B cell (primary cell): Measurements from ENCODE around the gene RAB3C. TPM values are rescaled to one million over a fixed set of nuclear protein-coding genes. Genes with fewer than 3 reads are reported as not detected.

Experiments
- ATAC-seq: fragments of 200-7000 bp; cut with Tn5 transposase; one replicate; pipeline ENCODE4 v1.10.0; 2021; ENCODE audit warnings: low read depth, mild to moderate bottlenecking, moderate number of reproducible peaks, moderate library complexity
- CTCF ChIA-PET: fragments of 350-600 bp; sonication (Branson Sonifier 250); formaldehyde crosslinking; loops from one replicate; lab custom pipeline; 2021; ENCODE audit warnings: antibody characterized with exemption, inconsistent platforms; lab: Charles Lee
- POLR2A ChIA-PET: fragments of 350-600 bp; sonication (Branson Sonifier 250); formaldehyde crosslinking; loops from one replicate; lab custom pipeline; 2021; ENCODE audit warnings: antibody characterized with exemption; lab: Charles Lee
- DNase-seq: peaks from one replicate; pipeline ENCODE4 v3.0.0; 2013
- H2AFZ ChIP-seq: 2 replicates; pipeline ENCODE4 v1.6.1; 2012; ENCODE audit warnings: mild to moderate bottlenecking, low read depth, low read length; ENCODE audit not compliant: insufficient read depth, poor library complexity, severe bottlenecking
- H3K27ac ChIP-seq, 2 donors: 1 replicate in 1 of 2; 2 replicates in 1 of 2; pipeline ENCODE4 v1.5.1; 2012 to 2013; ENCODE audit warnings: low read length in 2 of 2, mild to moderate bottlenecking in 2 of 2, moderate library complexity in 1 of 2
- H3K27me3 ChIP-seq, 4 experiments: fragments of 200-600 bp in 1 of 4; sonication (generic) in 1 of 4; replicated peaks in 1 of 4; 1 replicate in 2 of 4; 2 replicates in 2 of 4; pipeline versions ENCODE4 v1.6.1 to v1.7.0; 2013 to 2016; ENCODE audit warnings: low read length in 3 of 4, mild to moderate bottlenecking in 2 of 4, mixed read lengths in 1 of 4, moderate library complexity in 1 of 4; ENCODE audit not compliant: insufficient read depth in 4 of 4, control insufficient read depth in 3 of 4; ENCODE audit errors: control extremely low read depth in 1 of 4
- H3K36me3 ChIP-seq, 2 experiments: replicated peaks in 1 of 2; 1 replicate in 1 of 2; 2 replicates in 1 of 2; pipeline versions ENCODE4 v1.6.1 to v1.7.1; 2013; ENCODE audit warnings: low read length in 1 of 2; ENCODE audit not compliant: insufficient read depth in 2 of 2, control insufficient read depth in 1 of 2; ENCODE audit errors: control extremely low read depth in 1 of 2, extremely low read depth in 1 of 2
- H3K4me1 ChIP-seq, 2 donors: fragments of 200-600 bp in 1 of 2; sonication (generic) in 1 of 2; 1 replicate in 1 of 2; 2 replicates in 1 of 2; pipeline versions ENCODE4 v1.5.1 to v1.6.1; 2013 to 2017; ENCODE audit warnings: low read length in 2 of 2; ENCODE audit not compliant: control insufficient read depth in 2 of 2, insufficient read depth in 2 of 2
- H3K4me2 ChIP-seq: replicated peaks from 2 replicates; pipeline ENCODE3; 2012; ENCODE audit warnings: mild to moderate bottlenecking, low read depth, low read length; ENCODE audit not compliant: poor library complexity, severe bottlenecking
- H3K4me3 ChIP-seq, 5 experiments: fragments of 200-600 bp in 1 of 5; sonication (generic) in 1 of 5; 1 replicate in 3 of 5; 2 replicates in 2 of 5; pipeline versions ENCODE4 v1.5.1 to v1.7.0; 2011 to 2016; ENCODE audit warnings: low read length in 4 of 5, mild to moderate bottlenecking in 4 of 5, low read depth in 2 of 5, control low read depth in 1 of 5, moderate library complexity in 1 of 5; ENCODE audit not compliant: insufficient read depth in 1 of 5; ENCODE audit errors: control extremely low read depth in 1 of 5, extremely low read depth in 1 of 5
- H3K79me2 ChIP-seq: fragments of 200-600 bp; sonication (generic); one replicate; pipeline ENCODE4 v1.6.0; 2016; ENCODE audit warnings: low read length; ENCODE audit not compliant: control insufficient read depth, insufficient read depth
- H3K9ac ChIP-seq: fragments of 200-600 bp; sonication (generic); 2 replicates; pipeline ENCODE4 v1.6.1; 2017; ENCODE audit warnings: mild to moderate bottlenecking, low read length, moderate library complexity
- H3K9me3 ChIP-seq, 3 donors: one replicate each; pipeline versions ENCODE4 v1.6.1 to v1.7.1; 2013; ENCODE audit warnings: low read length in 2 of 3; ENCODE audit not compliant: control insufficient read depth in 2 of 3, insufficient read depth in 1 of 3; ENCODE audit errors: control extremely low read depth in 1 of 3
- H4K20me1 ChIP-seq: 2 replicates; pipeline ENCODE4 v1.6.0; 2012; ENCODE audit warnings: mild to moderate bottlenecking, low read length; ENCODE audit not compliant: insufficient read depth, control insufficient read depth, poor library complexity, severe bottlenecking
- H3K27ac Mint-ChIP-seq: one replicate; pipeline ENCODE4 v1.8.0; 2021; ENCODE audit warnings: mixed read lengths
- H3K27me3 Mint-ChIP-seq: one replicate; pipeline ENCODE4 v1.8.0; 2021; ENCODE audit warnings: mixed read lengths
- H3K4me1 Mint-ChIP-seq: one replicate; pipeline ENCODE4 v1.8.0; 2021; ENCODE audit warnings: mixed read lengths
- H3K4me3 Mint-ChIP-seq: one replicate; pipeline ENCODE4 v1.8.0; 2021; ENCODE audit warnings: mixed read lengths
- H3K9me3 Mint-ChIP-seq: one replicate; pipeline ENCODE4 v1.8.0; 2022; ENCODE audit warnings: mixed read lengths; ENCODE audit not compliant: insufficient read depth
- CTCF ChIP-seq: fragments of 200-600 bp; IDR thresholded peaks from one replicate; pipeline ENCODE4 v1.8.0; 2022; ENCODE audit warnings: antibody characterized with exemption, mild to moderate bottlenecking
- EZH2 ChIP-seq: IDR thresholded peaks from 2 replicates; pipeline ENCODE4 v1.6.1; 2012; ENCODE audit warnings: borderline replicate concordance, low read depth, mild to moderate bottlenecking, moderate library complexity, low read length; ENCODE audit not compliant: insufficient read depth, poor library complexity, severe bottlenecking
- WGBS: methylation state at CpG from one replicate; pipeline ENCODE4 v1.1.5; 2013; ENCODE audit warnings: missing lambda C conversion rate; ENCODE audit not compliant: insufficient coverage; 5-methylcytosine and 5-hydroxymethylcytosine counted together
- intact Hi-C: fragments of 100-400 bp; cut with micrococcal nuclease; formaldehyde crosslinking; loops from one replicate; pipeline ENCODE4 v1.10.0; 2022
- polyA plus RNA-seq: library from polyadenylated mRNA; depleted of rRNA; stranded (reverse); fragments of >200 nt; gene quantifications from 2 replicates; pipeline ENCODE4 v1.2.3, GENCODE V29; 2012
- total RNA-seq, 2 donors: library from RNA; stranded (reverse); fragments of 120-200 nt in 1 of 2; gene quantifications; 1 replicate in 1 of 2; 2 replicates in 1 of 2; pipeline versions ENCODE4 v1.2.3 to v1.2.4, GENCODE V29; 2013 to 2022

The RAB3C gene
- total and polyA plus RNA-seq, 2 donors (not counting 1 experiment from before 2014, with no cell fraction given): 0.20 to 0.58 TPM

DNA sequence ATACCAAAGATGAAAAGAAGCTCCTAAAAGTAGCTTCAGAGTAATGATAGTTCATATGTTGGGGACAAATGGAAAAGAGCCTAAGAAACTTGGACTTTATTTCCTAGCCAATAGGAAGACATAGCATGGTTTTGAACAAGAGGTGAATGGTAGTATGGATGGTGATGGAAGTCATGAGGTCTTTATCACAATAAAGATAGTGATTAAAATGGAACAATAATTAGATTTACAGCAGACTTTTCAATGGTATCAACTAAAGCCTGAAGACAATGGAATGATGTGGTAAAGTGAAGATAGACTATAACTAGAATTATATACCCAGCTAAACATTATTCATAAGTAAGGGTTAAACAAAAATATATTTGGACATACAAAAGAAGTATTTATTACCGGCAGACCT, 131.2 kb downstream of the RAB3C start:
- H3K4me2 ChIP-seq: no peak overlapping the region
- Mint-ChIP-seq H3K4me3 (no peak overlapping the region), H3K4me1 (peaks cover 8% of the 10 kb centered on the region), H3K27me3 (peaks cover 12% of the 10 kb centered on the region), H3K27ac (no peak overlapping the region), H3K9me3 (peaks cover 2% of the 10 kb centered on the region)
- no peak overlapping the region for H3K4me3 ChIP-seq
- peaks cover 0 to 3% (median 2%) of the 10 kb centered on the region in 4 experiments for H3K27me3 ChIP-seq
- ChIA-PET POLR2A (no interaction called here), CTCF (no interaction called here)
- ATAC-seq (no peak), DNase-seq (no peak)
- H3K27ac ChIP-seq: no peak overlapping the region
- no peak for TF ChIP-seq EZH2
- no peak for TF ChIP-seq CTCF
- no peak overlapping the region for H2AFZ ChIP-seq
- intact Hi-C loops: no loop called here
- no peak overlapping the region for H3K9ac ChIP-seq
- peaks cover 0 to 9% (median 0%) of the 10 kb centered on the region in 3 donors for H3K9me3 ChIP-seq
- H3K4me1 ChIP-seq: no peaks in the 10 kb centered on the region
- H3K36me3 ChIP-seq: no peaks in the 10 kb centered on the region
- H4K20me1 ChIP-seq: no peaks in the 10 kb centered on the region
- no peaks in the 10 kb centered on the region for H3K79me2 ChIP-seq
- no CpG with 5 or more reads among the region's 1 CpG for WGBS

- Histone ChIP-seq H3K79me2 (no peaks in the 10 kb centered on the region), H3K27ac (no peak overlapping the region), H4K20me1 (no peaks in the 10 kb centered on the region), H3K9me3 (peaks cover 0 to 9% (median 0%) of the 10 kb centered on the region in 3 donors), H3K4me2 (no peak overlapping the region), H3K4me3 (no peak overlapping the region), H3K9ac (no peak overlapping the region), H3K36me3 (no peaks in the 10 kb centered on the region), H2AFZ (no peak overlapping the region), H3K27me3 (peaks cover 0 to 3% (median 2%) of the 10 kb centered on the region in 4 experiments), H3K4me1 (no peaks in the 10 kb centered on the region)
- peaks cover 15% of the 10 kb centered on the region for H3K27me3 Mint-ChIP-seq
- ATAC-seq: no peak
- intact Hi-C loops: no loop called here
- H3K4me3 Mint-ChIP-seq: no peak overlapping the region
- POLR2A ChIA-PET: no interaction called here
- H3K9me3 Mint-ChIP-seq: peaks cover 2% of the 10 kb centered on the region
- TF ChIP-seq CTCF: no peak
- no peak for TF ChIP-seq EZH2
- peaks cover 2% of the 10 kb centered on the region for H3K4me1 Mint-ChIP-seq
- no CpG with 5 or more reads among the region's 2 CpGs for WGBS
- no peak for DNase-seq
- CTCF ChIA-PET: no interaction called here
- H3K27ac Mint-ChIP-seq: no peak overlapping the region
Observed at GRCh38 chr5:58715997-58716656, 133.3 kb downstream of the RAB3C start.
